K562 (cell line): ENCODE data around the gene ATP6V1G1. TPM values are rescaled to one million over a fixed set of nuclear protein-coding genes. Genes with fewer than 3 reads are reported as not detected.

Experiments
- KLF13 ChIP-seq: fragments of 450-650 bp; IDR thresholded peaks from 2 replicates; pipeline ENCODE4 v1.6.1; 2016; ENCODE audit warnings: missing genetic modification characterization, low read depth, mild to moderate bottlenecking, missing compliant biosample characterization, moderate library complexity, borderline replicate concordance
- LCOR ChIP-seq: sonication (generic); formaldehyde crosslinking; IDR thresholded peaks from 2 replicates; pipeline ENCODE4 v1.8.0; 2022; ENCODE audit warnings: mild to moderate bottlenecking, missing genetic modification reagents
- ZBTB40 ChIP-seq, 2 experiments: fragments of 450-650 bp in 1 of 2; sonication (generic) in 1 of 2; formaldehyde crosslinking in 1 of 2; IDR thresholded peaks; 2 replicates each; pipeline versions ENCODE4 v1.7.1 to v1.9.0; 2016 to 2022; ENCODE audit warnings: inconsistent platforms in 1 of 2, mild to moderate bottlenecking in 1 of 2, missing genetic modification reagents in 1 of 2
- ZNF79 ChIP-seq: fragments of 250-450 bp; sonication (Bioruptor Pico); IDR thresholded peaks from 2 replicates; pipeline ENCODE4 v1.4.0; 2020; ENCODE audit warnings: low read depth, mild to moderate bottlenecking, moderate library complexity
- polyA plus RNA-seq, 8 experiments: library from polyadenylated mRNA; depleted of rRNA in 4 of 8; stranded (reverse) in 5 of 8; unstranded in 3 of 8; fragments of >200 nt; fragmentation: Nextera tagmentation in 2 of 8; fragmentation: Illumina TruSeq in 1 of 8; extraction: Ambion mirVana in 2 of 8; extraction: Trizol in 1 of 8; gene quantifications; 2 replicates each; pipeline versions ENCODE4 v1.2.1 to v1.2.3, GENCODE V29; 2011 to 2014; ENCODE audit warnings: inconsistent platforms in 1 of 8, missing spikeins in 1 of 8
- total RNA-seq, 7 experiments: library from RNA; depleted of rRNA in 6 of 7; stranded (reverse); fragments of >200 nt in 6 of 7; fragmentation: Illumina TruSeq in 2 of 7; extraction: Trizol in 2 of 7; gene quantifications; 2 replicates each; pipeline versions ENCODE4 v1.2.1 to v1.2.3, GENCODE V29; 2011 to 2021; ENCODE audit warnings: low replicate concordance in 1 of 7

Gene ATP6V1G1
- total and polyA plus RNA-seq, 9 of the 15 experiments (the other 6 are each of a cell fraction or from before 2014, with no cell fraction given) = 88.4 to 492 (median 193) TPM

GRCh38 chr9:114624677-114625076, 37.1 kb downstream of the ATP6V1G1 start (continued):
- TF ChIP-seq ZBTB40 (IDR thresholded peaks at IDR 0.05) = no peak
- TF ChIP-seq ZBTB40 (CRISPR knock-in tag; IDR thresholded peaks at IDR 0.05) = no peak
- no peak for TF ChIP-seq ZNF79
- no peak for TF ChIP-seq KLF13 (tag)
- TF ChIP-seq LCOR (CRISPR knock-in tag) = no peak
- TF ChIP-seq, all 486 proteins: peak for 0
